ENCODE results near the gene ILRUN. TPM values are rescaled to one million over a fixed set of nuclear protein-coding genes. Genes with fewer than 3 reads are reported as not detected.
A peak's percentile ranks its signal among the peaks of the same experiment; 100 is the strongest.

ILRUN gene
- total and polyA plus RNA-seq, 2 experiments from 2014 or later, result 8.4 to 32.6 TPM

- H3K9me2 ChIP-seq (ENCODE audit: insufficient read depth), result no peaks in the 10 kb centered on the region
- no peaks in the 10 kb centered on the region for H3K36me3 ChIP-seq (ENCODE audit: low read depth)
- in situ Hi-C loops (cut with MboI), result no loop called here
- no peaks in the 10 kb centered on the region for H3K9me3 ChIP-seq (ENCODE audit: low read depth)
- H4K20me1 ChIP-seq (ENCODE audit: insufficient read depth), result no peaks in the 10 kb centered on the region
- 71 to 72% methylated on average over 3 of the region's 3 CpGs for WGBS, 2 experiments (ENCODE audit: low coverage in 1 of 2, low lambda C conversion rate in 2 of 2, missing lambda C conversion rate in 2 of 2)
- no peak for DNase-seq
- no peak overlapping the region for H2AFZ ChIP-seq
- H3F3A ChIP-seq (ENCODE audit: insufficient read depth), result no peaks in the 10 kb centered on the region
- no peak overlapping the region for H3K9ac ChIP-seq
- H3K27me3 ChIP-seq (replicated peaks; ENCODE audit: insufficient read depth), result no peaks in the 10 kb centered on the region
- H3K4me1 ChIP-seq (ENCODE audit: insufficient read depth), result no peaks in the 10 kb centered on the region
- no peaks in the 10 kb centered on the region for H3K79me2 ChIP-seq (ENCODE audit: insufficient read depth)
- H3K4me2 ChIP-seq (ENCODE audit: unreplicated experiment), result no peak overlapping the region
- no peak overlapping the region for H3K27ac ChIP-seq
- no peak overlapping the region for H3K4me3 ChIP-seq
- TF ChIP-seq EZH2phosphoT487 (IDR thresholded peaks at IDR 0.05; ENCODE audit: insufficient read depth, low read depth) (no peak), EZH2 (IDR thresholded peaks at IDR 0.05; ENCODE audit: insufficient read depth, poor library complexity, severe bottlenecking) (no peak)
These were observed 8.7 kb upstream of the ILRUN start for GRCh38 chr6:34705241-34705640.

- TF ChIP-seq EZH2phosphoT487 (IDR thresholded peaks at IDR 0.05; ENCODE audit: insufficient read depth, low read depth), result no peak
- TF ChIP-seq EZH2 (IDR thresholded peaks at IDR 0.05; ENCODE audit: insufficient read depth, poor library complexity, severe bottlenecking), result no peak
- Histone ChIP-seq H3K9me3 (ENCODE audit: low read depth) (no peaks in the 10 kb centered on the region), H2AFZ (no peak overlapping the region), H3K9me2 (ENCODE audit: insufficient read depth) (no peaks in the 10 kb centered on the region), H4K20me1 (ENCODE audit: insufficient read depth) (no peaks in the 10 kb centered on the region), H3K27ac (no peak overlapping the region), H3K36me3 (ENCODE audit: low read depth) (no peaks in the 10 kb centered on the region), H3K27me3 (replicated peaks; ENCODE audit: insufficient read depth) (no peaks in the 10 kb centered on the region), H3K4me2 (ENCODE audit: unreplicated experiment) (no peak overlapping the region), H3K4me1 (ENCODE audit: insufficient read depth) (no peaks in the 10 kb centered on the region), H3K9ac (no peak overlapping the region), H3K79me2 (ENCODE audit: insufficient read depth) (peaks cover 3% of the 10 kb centered on the region), H3F3A (ENCODE audit: insufficient read depth) (no peaks in the 10 kb centered on the region), H3K4me3 (no peak overlapping the region)
- 81 to 89% methylated on average over 9 of the region's 9 CpGs for WGBS, 2 experiments (ENCODE audit: low coverage in 1 of 2, low lambda C conversion rate in 2 of 2, missing lambda C conversion rate in 2 of 2)
- DNase-seq, result no peak
- in situ Hi-C loops (cut with MboI), result no loop called here
These were observed 4.6 kb upstream of the ILRUN start for GRCh38 chr6:34701199-34701598.

GRCh38 chr6:34697904-34698559 is 1.5 kb upstream of the ILRUN start:
- in situ Hi-C loops (cut with MboI), result no loop called here
- no peaks in the 10 kb centered on the region for H3K9me2 ChIP-seq (ENCODE audit: insufficient read depth)
- TF ChIP-seq EZH2 (IDR thresholded peaks at IDR 0.05; ENCODE audit: insufficient read depth, poor library complexity, severe bottlenecking), result no peak
- TF ChIP-seq EZH2phosphoT487 (IDR thresholded peaks at IDR 0.05; ENCODE audit: insufficient read depth, low read depth), result no peak
- peaks cover 35% of the 10 kb centered on the region for H3K79me2 ChIP-seq (ENCODE audit: insufficient read depth)
- H3K4me2 ChIP-seq (ENCODE audit: unreplicated experiment), result no peak overlapping the region
- no peak overlapping the region for H3K27ac ChIP-seq
- H3K36me3 ChIP-seq (ENCODE audit: low read depth), result no peaks in the 10 kb centered on the region
- no peak overlapping the region for H3K9ac ChIP-seq
- H3K27me3 ChIP-seq (replicated peaks; ENCODE audit: insufficient read depth), result no peaks in the 10 kb centered on the region
- DNase-seq, result no peak
- H4K20me1 ChIP-seq (ENCODE audit: insufficient read depth), result no peaks in the 10 kb centered on the region
- 75 to 79% methylated on average over 5 of the region's 5 CpGs for WGBS, 2 experiments (ENCODE audit: low coverage in 1 of 2, low lambda C conversion rate in 2 of 2, missing lambda C conversion rate in 2 of 2)
- no peaks in the 10 kb centered on the region for H3F3A ChIP-seq (ENCODE audit: insufficient read depth)
- peak overlapping the region; percentile 97; the same call in 1 of the 2 replicates for H2AFZ ChIP-seq
- H3K9me3 ChIP-seq (ENCODE audit: low read depth), result no peaks in the 10 kb centered on the region
- no peak overlapping the region for H3K4me3 ChIP-seq
- peaks cover 17% of the 10 kb centered on the region for H3K4me1 ChIP-seq (ENCODE audit: insufficient read depth)

- TF ChIP-seq EZH2 (IDR thresholded peaks at IDR 0.05; ENCODE audit: insufficient read depth, poor library complexity, severe bottlenecking) (no peak), EZH2phosphoT487 (IDR thresholded peaks at IDR 0.05; ENCODE audit: insufficient read depth, low read depth) (no peak)
- H3K27me3 ChIP-seq (replicated peaks; ENCODE audit: insufficient read depth), result no peaks in the 10 kb centered on the region
- in situ Hi-C loops (cut with MboI), result no loop called here
- 54 to 55% methylated on average over 5 of the region's 5 CpGs for WGBS, 2 experiments (ENCODE audit: low coverage in 1 of 2, low lambda C conversion rate in 2 of 2, missing lambda C conversion rate in 2 of 2)
- H3K9me2 ChIP-seq (ENCODE audit: insufficient read depth), result no peaks in the 10 kb centered on the region
- H3K36me3 ChIP-seq (ENCODE audit: low read depth), result no peaks in the 10 kb centered on the region
- no peaks in the 10 kb centered on the region for H3F3A ChIP-seq (ENCODE audit: insufficient read depth)
- no peak overlapping the region for H3K9ac ChIP-seq
- no peaks in the 10 kb centered on the region for H3K9me3 ChIP-seq (ENCODE audit: low read depth)
- no peak for DNase-seq
- H3K4me3 ChIP-seq, result peak overlapping the region; percentile 82
- peak overlapping the region; percentile 88 for H3K4me2 ChIP-seq (ENCODE audit: unreplicated experiment)
- peaks cover 17% of the 10 kb centered on the region for H3K4me1 ChIP-seq (ENCODE audit: insufficient read depth)
- no peaks in the 10 kb centered on the region for H4K20me1 ChIP-seq (ENCODE audit: insufficient read depth)
- H3K79me2 ChIP-seq (ENCODE audit: insufficient read depth), result peaks cover 40% of the 10 kb centered on the region
- H3K27ac ChIP-seq, result no peak overlapping the region; the same call in 1 of the 2 replicates
- H2AFZ ChIP-seq, result peak overlapping the region; percentile 97
These were observed 923 bp upstream of the ILRUN start for GRCh38 chr6:34697544-34697836.

Measured in GM23248 (cell line).